H9 (cell line): ENCODE results near the gene LRRC36. TPM values are rescaled to one million over a fixed set of nuclear protein-coding genes. Genes with fewer than 3 reads are reported as not detected.

ENCODE experiments used
- DNase-seq: peaks from one replicate; pipeline ENCODE4 v3.0.0-alpha.2; 2017
- H2AFZ ChIP-seq: one replicate; pipeline ENCODE4 v1.6.1; 2013; ENCODE audit warnings: mild to moderate bottlenecking, low read length, control low read depth, moderate library complexity
- H2AK5ac ChIP-seq: 2 replicates; pipeline ENCODE4 v1.6.1; 2013; ENCODE audit warnings: low read length, control low read depth, mixed read lengths; ENCODE audit not compliant: insufficient read length
- H2BK120ac ChIP-seq: one replicate; pipeline ENCODE4 v1.6.1; 2013; ENCODE audit warnings: low read depth, mild to moderate bottlenecking, low read length, control low read depth, inconsistent platforms; ENCODE audit not compliant: poor library complexity, severe bottlenecking
- H2BK12ac ChIP-seq: 2 replicates; pipeline ENCODE4 v1.6.1; 2013; ENCODE audit warnings: low read length, control low read depth, mixed read lengths, low read depth; ENCODE audit not compliant: insufficient read length
- H2BK15ac ChIP-seq: 2 replicates; pipeline ENCODE4 v1.6.1; 2013; ENCODE audit warnings: low read depth, low read length, control low read depth
- H2BK20ac ChIP-seq: one replicate; pipeline ENCODE4 v1.6.1; 2013; ENCODE audit warnings: low read depth, mild to moderate bottlenecking, low read length, control low read depth, inconsistent platforms; ENCODE audit not compliant: poor library complexity, severe bottlenecking
- H2BK5ac ChIP-seq: 2 replicates; pipeline ENCODE4 v1.6.1; 2013; ENCODE audit warnings: low read length, control low read depth, mixed read lengths; ENCODE audit not compliant: insufficient read length
- H3K14ac ChIP-seq: 2 replicates; pipeline ENCODE4 v1.6.1; 2013; ENCODE audit warnings: low read length, control low read depth; ENCODE audit not compliant: insufficient read depth
- H3K18ac ChIP-seq: 2 replicates; pipeline ENCODE4 v1.6.1; 2013; ENCODE audit warnings: low read depth, mild to moderate bottlenecking, mixed read lengths, low read length, control low read depth; ENCODE audit not compliant: insufficient read length
- H3K23ac ChIP-seq: 2 replicates; pipeline ENCODE4 v1.6.1; 2013; ENCODE audit warnings: low read length, control low read depth, mixed read lengths, low read depth; ENCODE audit not compliant: insufficient read length
- H3K23me2 ChIP-seq: 2 replicates; pipeline ENCODE4 v1.6.1; 2013; ENCODE audit warnings: low read depth, mild to moderate bottlenecking, mixed read lengths, low read length, control low read depth; ENCODE audit not compliant: insufficient read length, poor library complexity, severe bottlenecking
- H3K27ac ChIP-seq: 2 replicates; pipeline ENCODE4 v1.5.1; 2013; ENCODE audit warnings: low read length, control low read depth, mixed read lengths, low read depth; ENCODE audit not compliant: insufficient read length
- H3K27me3 ChIP-seq: 2 replicates; pipeline ENCODE4 v1.6.1; 2013; ENCODE audit warnings: low read length, control low read depth, inconsistent platforms; ENCODE audit not compliant: insufficient read depth
- H3K4ac ChIP-seq: 2 replicates; pipeline ENCODE4 v1.6.1; 2013; ENCODE audit warnings: low read depth, mild to moderate bottlenecking, control low read depth, inconsistent platforms, low read length, moderate library complexity
- H3K4me1 ChIP-seq: 2 replicates; pipeline ENCODE4 v1.6.1; 2013; ENCODE audit warnings: low read length, control low read depth, inconsistent platforms; ENCODE audit not compliant: insufficient read depth
- H3K4me2 ChIP-seq: 2 replicates; pipeline ENCODE4 v1.6.1; 2013; ENCODE audit warnings: low read length, control low read depth, mixed read lengths; ENCODE audit not compliant: insufficient read length, insufficient read depth
- H3K56ac ChIP-seq: 2 replicates; pipeline ENCODE4 v1.6.1; 2013; ENCODE audit warnings: low read depth, mild to moderate bottlenecking, mixed read lengths, low read length, control low read depth; ENCODE audit not compliant: insufficient read length
- H3K79me1 ChIP-seq: 2 replicates; pipeline ENCODE4 v1.6.1; 2013; ENCODE audit warnings: low read depth, mild to moderate bottlenecking, moderate library complexity, low read length, control low read depth, inconsistent platforms; ENCODE audit not compliant: insufficient read depth, poor library complexity, severe bottlenecking
- H3K79me2 ChIP-seq: 2 replicates; pipeline ENCODE4 v1.6.1; 2013; ENCODE audit warnings: low read length, control low read depth, inconsistent platforms; ENCODE audit not compliant: insufficient read depth
- H3K9ac ChIP-seq: 2 replicates; pipeline ENCODE4 v1.6.1; 2013; ENCODE audit warnings: low read length, control low read depth, mixed read lengths; ENCODE audit not compliant: insufficient read length; ENCODE audit errors: extremely low read depth
- H3K9me3 ChIP-seq: one replicate; pipeline ENCODE4 v1.6.1; 2013; ENCODE audit warnings: low read depth, low read length, inconsistent platforms; ENCODE audit not compliant: control insufficient read depth
- H3T11ph ChIP-seq: one replicate; pipeline ENCODE4 v1.6.1; 2013; ENCODE audit warnings: mild to moderate bottlenecking, low read length, control low read depth, inconsistent platforms
- H4K20me1 ChIP-seq: one replicate; pipeline ENCODE4 v1.6.1; 2013; ENCODE audit not compliant: control insufficient read depth, insufficient read length, insufficient read depth
- H4K5ac ChIP-seq: 2 replicates; pipeline ENCODE4 v1.6.1; 2013; ENCODE audit warnings: low read depth, mild to moderate bottlenecking, mixed read lengths, low read length, control low read depth; ENCODE audit not compliant: insufficient read length
- H4K8ac ChIP-seq: replicated peaks from 2 replicates; pipeline ENCODE4 v1.6.1; 2013; ENCODE audit warnings: low read length, control low read depth, mixed read lengths, low read depth; ENCODE audit not compliant: insufficient read length
- H4K91ac ChIP-seq: 2 replicates; pipeline ENCODE4 v1.6.1; 2013; ENCODE audit warnings: low read depth, mild to moderate bottlenecking, moderate library complexity, mixed read lengths, low read length, control low read depth; ENCODE audit not compliant: insufficient read length
- H3K27ac Mint-ChIP-seq, 3 experiments: 2 replicates in 2 of 3; 3 replicates in 1 of 3; pipeline ENCODE4 v1.8.0; 2020 to 2021; ENCODE audit warnings: mixed read lengths in 3 of 3, mild to moderate bottlenecking in 1 of 3, moderate library complexity in 1 of 3
- H3K27me3 Mint-ChIP-seq: 2 replicates; pipeline ENCODE4 v1.8.0; 2021; ENCODE audit warnings: low read depth, mild to moderate bottlenecking, moderate library complexity, mixed read lengths
- H3K36me3 Mint-ChIP-seq, 3 experiments: 2 replicates in 2 of 3; 3 replicates in 1 of 3; pipeline ENCODE4 v1.8.0; 2020 to 2021; ENCODE audit warnings: low read depth in 3 of 3, mixed read lengths in 3 of 3; ENCODE audit not compliant: insufficient read depth in 1 of 3
- H3K4me1 Mint-ChIP-seq, 2 experiments: 2 replicates each; pipeline ENCODE4 v1.8.0; 2020; ENCODE audit warnings: mixed read lengths in 2 of 2
- H3K4me3 Mint-ChIP-seq, 2 experiments: 2 replicates in 1 of 2; 3 replicates in 1 of 2; pipeline ENCODE4 v1.8.0; 2020 to 2021; ENCODE audit warnings: mild to moderate bottlenecking in 2 of 2, mixed read lengths in 2 of 2, moderate library complexity in 1 of 2
- H3K9me3 Mint-ChIP-seq, 2 experiments: 2 replicates in 1 of 2; 3 replicates in 1 of 2; pipeline ENCODE4 v1.8.0; 2020; ENCODE audit warnings: mild to moderate bottlenecking in 2 of 2, mixed read lengths in 2 of 2, moderate library complexity in 1 of 2
- WGBS: extraction: QIAGEN DNeasy Blood & Tissue Kit; methylation state at CpG from one replicate; pipeline ENCODE4 v1.1.7; 2013; ENCODE audit warnings: missing lambda C conversion rate, low lambda C conversion rate, mixed read lengths; ENCODE audit not compliant: insufficient read length; ENCODE audit errors: extremely low coverage; 5-methylcytosine and 5-hydroxymethylcytosine counted together
- total RNA-seq: library from RNA; stranded (reverse); gene quantifications from 2 replicates; pipeline ENCODE4 v1.2.1, GENCODE V29; 2021
- TF ChIP-seq, protein P1 (sequence below): fragments of 200-600 bp; sonication (generic); conservative IDR thresholded peaks from 3 replicates; pipeline ENCODE4 v1.8.0; 2021; ENCODE audit warnings: antibody characterized with exemption, mild to moderate bottlenecking

LRRC36 gene
- total RNA-seq, 1 experiment from 2014 or later, result not detected

DNA sequence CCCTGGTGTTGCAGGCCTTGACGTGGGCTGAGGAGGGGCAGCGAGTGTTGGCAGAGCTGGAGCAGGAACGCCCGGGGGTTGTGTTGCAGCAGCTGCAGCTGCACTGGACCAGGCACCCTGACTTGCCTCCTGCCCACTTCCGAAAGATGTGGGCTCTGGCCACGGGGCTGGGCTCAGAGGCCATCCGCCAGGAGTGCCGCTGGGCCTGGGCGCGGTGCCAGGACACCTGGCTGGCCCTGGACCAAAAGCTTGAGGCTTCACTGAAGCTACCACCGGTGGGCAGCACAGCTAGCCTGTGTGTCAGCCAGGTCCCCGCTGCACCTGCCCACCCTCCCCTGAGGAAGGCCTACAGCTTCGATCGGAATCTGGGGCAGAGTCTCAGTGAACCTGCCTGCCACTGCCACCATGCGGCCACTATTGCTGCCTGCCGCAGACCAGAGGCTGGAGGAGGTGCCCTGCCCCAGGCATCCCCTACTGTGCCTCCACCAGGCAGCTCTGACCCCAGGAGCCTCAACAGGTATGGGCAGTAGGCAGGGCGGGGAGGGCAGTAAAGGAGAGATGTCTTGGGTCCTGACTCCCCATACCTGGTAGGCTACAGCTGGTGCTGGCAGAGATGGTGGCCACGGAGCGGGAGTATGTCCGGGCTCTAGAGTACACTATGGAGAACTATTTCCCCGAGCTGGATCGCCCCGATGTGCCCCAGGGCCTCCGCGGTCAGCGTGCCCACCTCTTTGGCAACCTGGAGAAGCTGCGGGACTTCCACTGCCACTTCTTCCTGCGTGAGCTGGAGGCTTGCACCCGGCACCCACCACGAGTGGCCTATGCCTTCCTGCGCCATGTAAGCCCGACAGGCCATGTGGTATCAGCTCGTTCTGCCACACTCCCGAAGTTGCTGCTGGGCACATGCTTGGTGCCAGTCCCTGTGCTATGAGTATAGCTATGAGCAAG lies 41.6 kb upstream of the LRRC36 start:
- no peaks in the 10 kb centered on the region for H3K27me3 ChIP-seq

More for the DNA sequence above, 41.6 kb upstream of the LRRC36 start:
- Mint-ChIP-seq H3K27me3 (peaks cover 10% of the 10 kb centered on the region), H3K36me3 (peaks cover 0 to 7% (median 0%) of the 10 kb centered on the region in 3 experiments; a peak in 2 of 7 replicates), H3K4me3 (no peak overlapping the region), H3K4me1 (0 out of 4 replicates have a peak, but pooled peaks cover 0 to 2% of the 10 kb centered on the region in 2 experiments), H3K27ac (no peak overlapping the region), H3K9me3 (no peaks in the 10 kb centered on the region)
- Histone ChIP-seq H3K27ac (no peak overlapping the region), H3K79me2 (no peaks in the 10 kb centered on the region), H3K9me3 (no peaks in the 10 kb centered on the region), H4K5ac (no peak overlapping the region), H3K9ac (no peak overlapping the region), H2BK15ac (no peak overlapping the region), H3K4me2 (no peak overlapping the region), H4K8ac (no peak overlapping the region), H3K4ac (no peak overlapping the region), H4K20me1 (no peaks in the 10 kb centered on the region), H2BK5ac (no peak overlapping the region), H2BK20ac (no peak overlapping the region), H3K14ac (no peak overlapping the region; the same call in 1 of the 2 replicates), H3K4me1 (no peaks in the 10 kb centered on the region), H3K23ac (no peak overlapping the region), H3T11ph (no peak overlapping the region), H2AFZ (no peak overlapping the region), H4K91ac (no peak overlapping the region), H2BK12ac (no peak overlapping the region), H3K79me1 (no peaks in the 10 kb centered on the region), H2AK5ac (no peak overlapping the region), H3K18ac (no peak overlapping the region), H2BK120ac (no peak overlapping the region), H3K23me2 (no peaks in the 10 kb centered on the region), H3K56ac (no peak overlapping the region)
- peak; percentile 91 for DNase-seq
- TF ChIP-seq, protein P1, sequence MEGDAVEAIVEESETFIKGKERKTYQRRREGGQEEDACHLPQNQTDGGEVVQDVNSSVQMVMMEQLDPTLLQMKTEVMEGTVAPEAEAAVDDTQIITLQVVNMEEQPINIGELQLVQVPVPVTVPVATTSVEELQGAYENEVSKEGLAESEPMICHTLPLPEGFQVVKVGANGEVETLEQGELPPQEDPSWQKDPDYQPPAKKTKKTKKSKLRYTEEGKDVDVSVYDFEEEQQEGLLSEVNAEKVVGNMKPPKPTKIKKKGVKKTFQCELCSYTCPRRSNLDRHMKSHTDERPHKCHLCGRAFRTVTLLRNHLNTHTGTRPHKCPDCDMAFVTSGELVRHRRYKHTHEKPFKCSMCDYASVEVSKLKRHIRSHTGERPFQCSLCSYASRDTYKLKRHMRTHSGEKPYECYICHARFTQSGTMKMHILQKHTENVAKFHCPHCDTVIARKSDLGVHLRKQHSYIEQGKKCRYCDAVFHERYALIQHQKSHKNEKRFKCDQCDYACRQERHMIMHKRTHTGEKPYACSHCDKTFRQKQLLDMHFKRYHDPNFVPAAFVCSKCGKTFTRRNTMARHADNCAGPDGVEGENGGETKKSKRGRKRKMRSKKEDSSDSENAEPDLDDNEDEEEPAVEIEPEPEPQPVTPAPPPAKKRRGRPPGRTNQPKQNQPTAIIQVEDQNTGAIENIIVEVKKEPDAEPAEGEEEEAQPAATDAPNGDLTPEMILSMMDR, result peak; percentile 79
- no CpG with 5 or more reads among the region's 34 CpGs for WGBS
